Stomach (tissue), 4 donors: Measurements from ENCODE around the gene AFDN.

Source experiments
- POLR2AphosphoS5 ChIP-seq, 3 donors: sonication (generic); formaldehyde crosslinking; IDR thresholded peaks; one replicate each; pipeline ENCODE4 v1.6.1; 2016; ENCODE audit warnings: antibody characterized with exemption in 3 of 3
- TF ChIP-seq, protein P1 (sequence below), 7 experiments: fragments of 450-650 bp in 4 of 7; fragments of 200-600 bp in 3 of 7; sonication (generic) in 3 of 7; IDR thresholded peaks; one replicate each; pipeline ENCODE4 v1.5.1; 2016 to 2019; ENCODE audit warnings: antibody characterized with exemption in 7 of 7, control low read depth in 2 of 7, mild to moderate bottlenecking in 1 of 7

DNA sequence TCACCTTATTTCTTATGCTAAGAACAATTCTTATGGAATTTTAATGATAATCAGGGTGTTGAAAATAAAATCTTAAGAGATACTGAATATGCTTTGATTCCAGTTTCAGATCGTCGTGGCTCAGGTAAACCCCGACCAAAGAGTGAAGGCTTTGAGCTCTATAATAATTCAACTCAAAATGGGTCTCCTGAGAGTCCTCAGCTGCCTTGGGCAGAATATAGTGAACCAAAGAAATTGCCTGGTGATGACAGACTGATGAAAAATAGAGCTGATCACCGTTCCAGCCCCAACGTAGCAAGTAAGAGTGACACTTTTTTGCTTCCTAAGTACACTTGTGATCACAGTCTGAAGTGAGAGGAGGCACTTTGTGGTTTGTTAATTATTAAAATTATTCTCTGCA is 119.9 kb downstream of the AFDN start:
- TF ChIP-seq POLR2AphosphoS5 (IDR thresholded peaks at IDR 0.05), result no peak
- TF ChIP-seq, protein P1, sequence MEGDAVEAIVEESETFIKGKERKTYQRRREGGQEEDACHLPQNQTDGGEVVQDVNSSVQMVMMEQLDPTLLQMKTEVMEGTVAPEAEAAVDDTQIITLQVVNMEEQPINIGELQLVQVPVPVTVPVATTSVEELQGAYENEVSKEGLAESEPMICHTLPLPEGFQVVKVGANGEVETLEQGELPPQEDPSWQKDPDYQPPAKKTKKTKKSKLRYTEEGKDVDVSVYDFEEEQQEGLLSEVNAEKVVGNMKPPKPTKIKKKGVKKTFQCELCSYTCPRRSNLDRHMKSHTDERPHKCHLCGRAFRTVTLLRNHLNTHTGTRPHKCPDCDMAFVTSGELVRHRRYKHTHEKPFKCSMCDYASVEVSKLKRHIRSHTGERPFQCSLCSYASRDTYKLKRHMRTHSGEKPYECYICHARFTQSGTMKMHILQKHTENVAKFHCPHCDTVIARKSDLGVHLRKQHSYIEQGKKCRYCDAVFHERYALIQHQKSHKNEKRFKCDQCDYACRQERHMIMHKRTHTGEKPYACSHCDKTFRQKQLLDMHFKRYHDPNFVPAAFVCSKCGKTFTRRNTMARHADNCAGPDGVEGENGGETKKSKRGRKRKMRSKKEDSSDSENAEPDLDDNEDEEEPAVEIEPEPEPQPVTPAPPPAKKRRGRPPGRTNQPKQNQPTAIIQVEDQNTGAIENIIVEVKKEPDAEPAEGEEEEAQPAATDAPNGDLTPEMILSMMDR (IDR thresholded peaks at IDR 0.05), result no peak
